ENCODE results near the gene TENM3.

The TENM3 gene

DNA sequence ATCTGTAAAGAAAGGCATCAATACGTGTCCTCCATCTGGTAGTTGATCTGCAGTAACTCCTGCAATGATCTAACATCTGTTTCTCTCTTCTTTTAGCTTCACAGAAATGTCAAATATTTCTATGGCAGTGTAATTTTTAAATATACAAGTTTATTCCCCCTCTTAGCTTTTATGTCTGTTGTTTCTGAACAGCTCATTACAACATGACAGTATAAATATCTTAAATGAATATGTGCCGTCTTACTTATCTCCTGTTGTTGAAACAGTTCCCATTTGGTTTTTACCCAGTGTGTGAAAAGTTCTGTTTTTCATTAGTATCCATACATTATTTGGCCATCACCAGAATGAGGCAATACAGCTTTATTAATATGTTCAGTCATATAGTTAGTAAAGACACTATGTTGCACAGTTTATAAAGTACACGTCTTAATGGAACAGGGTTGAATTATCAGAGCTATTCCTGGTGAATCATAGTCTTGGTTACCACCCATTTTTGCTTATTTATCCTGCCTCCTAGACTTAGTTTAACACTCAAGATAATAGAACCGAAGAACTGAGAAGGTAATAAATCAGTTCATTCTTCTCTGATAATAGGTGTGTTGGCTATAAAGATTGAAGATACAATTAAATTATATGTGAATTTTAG, 321.6 kb downstream of the TENM3 start:
- TF ChIP-seq GATA2 (IDR thresholded peaks at IDR 0.05; ENCODE audit: low read depth, low read length) (no peak), GATA3 (IDR thresholded peaks at IDR 0.05; ENCODE audit: low read depth, low read length) (no peak)

DNA sequence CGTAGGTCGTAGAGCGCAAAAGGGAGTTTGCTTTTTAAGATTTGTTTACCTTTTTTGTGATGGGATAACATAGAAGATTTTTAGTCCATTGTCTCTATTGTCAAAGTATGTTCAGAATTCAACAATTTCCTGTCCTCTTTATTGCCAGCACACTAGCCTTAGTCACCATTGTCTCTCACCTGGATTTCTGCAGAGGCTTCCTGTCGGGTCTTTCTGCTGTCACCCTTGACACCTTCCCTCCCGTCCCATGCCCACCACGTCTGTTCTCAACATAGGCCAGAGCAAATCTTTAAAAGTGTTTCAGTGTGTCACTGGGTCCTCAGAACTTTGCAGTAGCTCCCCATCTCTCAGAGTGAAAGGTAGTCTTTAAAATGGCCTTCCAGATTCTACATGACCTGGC, 323.9 kb downstream of the TENM3 start:
- no peak for TF ChIP-seq GATA2 (IDR thresholded peaks at IDR 0.05; ENCODE audit: low read depth, low read length)
- no peak for TF ChIP-seq GATA3 (IDR thresholded peaks at IDR 0.05; ENCODE audit: low read depth, low read length)

DNA sequence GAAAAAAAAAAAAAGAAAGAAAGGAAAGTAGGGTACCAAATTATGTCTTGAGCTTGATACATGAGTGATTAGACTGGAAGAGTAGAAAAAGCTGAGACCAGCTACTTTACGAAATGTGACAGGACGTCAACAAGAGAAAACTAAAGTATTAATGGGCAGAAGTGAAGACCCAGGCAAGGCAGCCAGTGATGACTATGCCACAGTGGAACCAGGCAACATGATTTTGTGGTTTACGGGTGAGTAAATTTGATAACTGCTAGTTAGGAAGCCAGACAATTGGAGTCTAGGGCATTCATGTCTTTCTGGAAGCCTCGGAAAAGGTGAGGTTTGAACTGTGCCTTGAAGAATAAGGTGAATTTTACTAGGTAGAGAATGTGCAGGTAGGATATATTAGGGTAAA, 326.4 kb downstream of the TENM3 start:
- TF ChIP-seq GATA3 (IDR thresholded peaks at IDR 0.05; ENCODE audit: low read depth, low read length) (no peak), GATA2 (IDR thresholded peaks at IDR 0.05; ENCODE audit: low read depth, low read length) (no peak)

DNA sequence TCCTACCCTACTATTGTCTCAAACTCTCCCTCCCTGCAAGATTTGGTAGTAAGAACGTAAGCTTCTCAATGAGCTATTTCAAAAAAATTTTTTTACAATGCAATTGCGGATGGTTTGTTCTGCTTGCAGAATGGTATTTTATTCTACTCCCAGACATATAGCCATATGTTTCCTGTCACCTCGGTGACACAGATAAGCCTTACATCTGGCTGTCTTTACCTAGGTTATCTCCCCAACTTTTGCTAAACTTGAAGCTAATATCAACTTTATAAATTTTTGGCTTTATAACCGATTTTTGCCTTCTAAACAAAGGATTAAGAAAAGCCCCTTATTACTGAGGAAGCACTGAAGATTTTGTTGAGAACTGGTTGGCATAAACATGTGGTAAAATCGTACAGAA, 331.5 kb downstream of the TENM3 start:
- TF ChIP-seq GATA3 (IDR thresholded peaks at IDR 0.05; ENCODE audit: low read depth, low read length): peak; percentile 67
- peak; percentile 68; the same call in 1 of the 2 replicates for TF ChIP-seq GATA2 (IDR thresholded peaks at IDR 0.05; ENCODE audit: low read depth, low read length)

DNA sequence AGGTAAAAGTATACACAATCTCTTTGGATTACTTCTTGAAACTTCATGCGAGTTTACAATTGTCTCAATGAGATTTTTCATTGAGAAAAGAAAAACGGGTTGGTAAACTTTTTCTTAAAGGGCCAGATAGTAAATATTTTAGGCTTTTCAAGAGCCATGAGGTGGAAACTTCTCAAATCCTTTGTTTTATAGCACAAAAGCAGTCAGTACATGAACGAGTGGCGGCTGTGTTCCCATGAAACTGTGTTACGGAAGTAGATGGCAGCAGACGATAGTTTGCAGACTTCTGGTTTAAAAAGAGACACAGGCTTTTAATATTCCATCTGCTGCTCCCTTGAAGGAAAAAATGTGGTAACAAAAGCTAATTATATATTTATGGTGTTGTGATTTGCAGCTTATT, 332.0 kb downstream of the TENM3 start:
- TF ChIP-seq GATA3 (IDR thresholded peaks at IDR 0.05; ENCODE audit: low read depth, low read length) (no peak; the same call in 1 of the 2 replicates), GATA2 (IDR thresholded peaks at IDR 0.05; ENCODE audit: low read depth, low read length) (no peak)

DNA sequence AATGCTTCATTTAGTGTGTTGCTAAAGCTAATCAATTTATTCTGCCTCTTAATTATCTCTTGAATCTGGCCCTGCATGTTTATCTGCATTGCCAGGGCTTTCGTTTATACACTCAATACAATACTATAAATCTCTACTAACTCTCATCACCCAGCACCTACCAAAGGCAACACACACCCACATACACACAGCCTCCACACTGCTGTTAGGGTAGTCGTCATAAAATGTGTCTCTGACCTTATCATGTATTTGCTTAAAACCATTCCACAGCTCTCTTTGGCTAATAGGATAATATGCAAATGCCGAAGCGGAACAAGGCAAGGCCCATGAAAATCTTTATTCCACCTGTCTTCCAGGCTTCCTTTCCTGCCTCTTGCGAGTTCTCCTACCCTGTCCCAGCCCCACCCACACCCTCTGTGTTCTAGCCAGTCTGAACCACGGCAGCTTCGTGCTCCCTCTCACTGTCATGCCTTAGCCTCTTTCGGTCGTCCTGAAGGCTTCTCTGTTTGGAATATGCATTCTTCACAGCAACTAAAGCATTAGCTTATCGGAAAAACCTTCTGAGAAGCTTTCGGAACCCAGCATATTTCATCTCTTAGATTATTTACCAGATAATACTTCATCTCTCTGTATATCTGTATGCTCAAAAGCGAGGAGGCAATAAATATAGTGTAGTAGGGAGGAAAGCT, 333.5 kb downstream of the TENM3 start:
- no peak; the same call in 1 of the 2 replicates for TF ChIP-seq GATA3 (IDR thresholded peaks at IDR 0.05; ENCODE audit: low read depth, low read length)
- peak; percentile 28; the same call in 1 of the 2 replicates for TF ChIP-seq GATA2 (IDR thresholded peaks at IDR 0.05; ENCODE audit: low read depth, low read length)

DNA sequence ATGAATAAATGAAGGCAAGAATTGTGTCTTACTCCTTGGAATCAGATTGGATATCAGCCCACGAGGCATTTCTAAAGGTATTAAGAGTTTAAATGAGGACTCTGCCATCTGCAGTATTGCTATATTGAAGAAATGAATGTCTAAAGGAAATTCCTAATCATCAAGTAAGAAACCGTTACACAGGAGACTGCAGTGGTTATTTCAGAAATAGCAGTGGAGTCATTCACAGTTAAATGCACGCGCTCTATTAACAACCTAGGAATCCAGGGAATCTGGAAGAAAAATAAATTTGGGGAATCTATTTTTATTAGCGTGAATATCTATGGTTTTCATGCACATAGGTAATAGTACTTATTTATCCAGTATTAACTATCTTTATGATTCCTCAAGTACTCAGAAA, 334.2 kb downstream of the TENM3 start:
- TF ChIP-seq GATA3 (IDR thresholded peaks at IDR 0.05; ENCODE audit: low read depth, low read length) (no peak), GATA2 (IDR thresholded peaks at IDR 0.05; ENCODE audit: low read depth, low read length) (no peak)

DNA sequence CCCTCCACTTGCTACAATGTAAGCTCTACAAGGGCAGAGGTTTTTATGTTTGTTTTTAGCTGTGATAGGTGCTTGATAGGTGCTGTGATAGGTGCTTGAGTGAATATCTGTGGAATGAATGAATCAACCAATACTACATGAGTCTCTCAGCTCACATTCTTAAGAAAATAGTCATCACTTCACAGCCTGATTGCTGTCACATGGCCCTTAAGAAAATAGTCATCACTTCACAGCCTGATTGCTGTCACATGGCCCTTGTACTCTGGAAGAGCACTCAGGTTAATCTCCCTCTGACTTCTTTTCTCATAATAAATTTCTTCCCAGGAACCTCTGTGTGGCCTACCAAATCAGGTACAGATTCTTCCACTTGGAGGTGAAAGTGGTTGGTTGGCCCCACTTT, 335.2 kb downstream of the TENM3 start:
- TF ChIP-seq GATA3 (IDR thresholded peaks at IDR 0.05; ENCODE audit: low read depth, low read length) (no peak), GATA2 (IDR thresholded peaks at IDR 0.05; ENCODE audit: low read depth, low read length) (no peak)

DNA sequence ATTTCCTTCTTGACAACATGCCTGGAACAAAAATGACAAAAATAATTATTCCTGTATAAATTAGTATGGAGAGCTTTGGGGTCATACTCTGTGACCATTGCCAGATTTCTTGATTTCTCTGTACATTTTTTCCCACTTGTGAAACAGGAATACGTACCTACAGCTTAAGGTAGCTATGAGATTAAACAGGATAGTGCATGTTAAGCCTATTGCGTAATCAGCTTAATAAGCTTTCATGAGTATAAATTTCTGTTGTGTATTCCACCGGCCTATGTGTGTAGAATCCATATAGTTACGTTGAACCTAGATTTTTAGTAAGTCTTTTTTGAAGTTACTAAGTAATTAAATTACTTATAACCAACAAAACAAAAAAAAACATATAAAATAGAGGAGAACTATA, 339.0 kb downstream of the TENM3 start:
- no peak for TF ChIP-seq GATA2 (IDR thresholded peaks at IDR 0.05; ENCODE audit: low read depth, low read length)
- no peak for TF ChIP-seq GATA3 (IDR thresholded peaks at IDR 0.05; ENCODE audit: low read depth, low read length)

DNA sequence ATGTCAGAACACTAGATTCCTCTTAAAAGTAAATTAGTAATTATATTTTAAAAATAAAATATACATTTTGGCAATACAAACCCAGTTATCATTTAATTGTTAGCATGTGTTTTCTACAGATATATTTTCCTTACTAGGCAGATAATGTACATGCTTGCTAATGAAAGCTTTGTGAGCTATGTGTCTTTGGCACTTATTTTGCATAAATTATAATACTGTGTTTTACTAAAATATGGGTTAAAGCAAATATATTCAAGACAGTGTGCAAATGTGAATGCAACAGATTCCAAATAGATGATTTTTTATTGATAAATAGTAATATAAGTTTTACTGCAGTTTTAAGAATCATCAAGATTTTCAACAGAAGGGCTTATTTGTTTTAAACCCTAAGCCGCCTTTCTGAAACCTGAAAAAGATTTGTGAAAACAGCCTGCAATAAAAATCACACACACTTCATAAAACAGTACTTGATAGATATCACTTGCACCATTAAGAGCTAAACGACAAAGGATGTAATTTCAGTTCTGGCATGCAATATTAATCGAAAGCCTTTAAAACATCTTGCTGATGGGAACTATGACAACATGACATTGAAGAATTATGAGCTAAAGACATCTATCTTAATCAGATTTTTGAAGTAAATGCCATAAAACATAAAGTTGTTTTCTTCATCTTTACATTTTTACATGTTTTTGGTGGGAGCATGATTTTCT, 340.7 kb downstream of the TENM3 start:
- no peak for TF ChIP-seq GATA3 (IDR thresholded peaks at IDR 0.05; ENCODE audit: low read depth, low read length)
- TF ChIP-seq GATA2 (IDR thresholded peaks at IDR 0.05; ENCODE audit: low read depth, low read length): no peak

DNA sequence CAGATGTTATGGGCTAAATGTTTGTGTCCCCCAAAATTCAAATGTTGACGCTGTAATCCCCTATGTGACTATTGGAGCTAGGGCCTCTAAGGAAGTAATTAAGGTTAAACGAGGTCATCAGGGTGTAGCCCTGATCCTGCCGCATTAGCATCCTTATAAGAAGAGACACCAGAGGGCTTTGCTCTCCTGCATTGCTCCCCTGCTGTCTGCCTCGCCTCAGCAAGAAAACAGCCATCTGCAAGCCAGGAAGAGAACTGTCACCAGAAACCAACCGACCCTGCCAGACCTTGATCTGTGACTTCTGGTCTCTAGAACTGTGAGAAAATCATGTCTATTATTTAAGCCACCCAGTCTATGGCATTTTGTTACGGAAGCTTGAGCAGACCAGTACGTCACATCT, 342.1 kb downstream of the TENM3 start:
- TF ChIP-seq GATA3 (IDR thresholded peaks at IDR 0.05; ENCODE audit: low read depth, low read length) (no peak), GATA2 (IDR thresholded peaks at IDR 0.05; ENCODE audit: low read depth, low read length) (no peak)

DNA sequence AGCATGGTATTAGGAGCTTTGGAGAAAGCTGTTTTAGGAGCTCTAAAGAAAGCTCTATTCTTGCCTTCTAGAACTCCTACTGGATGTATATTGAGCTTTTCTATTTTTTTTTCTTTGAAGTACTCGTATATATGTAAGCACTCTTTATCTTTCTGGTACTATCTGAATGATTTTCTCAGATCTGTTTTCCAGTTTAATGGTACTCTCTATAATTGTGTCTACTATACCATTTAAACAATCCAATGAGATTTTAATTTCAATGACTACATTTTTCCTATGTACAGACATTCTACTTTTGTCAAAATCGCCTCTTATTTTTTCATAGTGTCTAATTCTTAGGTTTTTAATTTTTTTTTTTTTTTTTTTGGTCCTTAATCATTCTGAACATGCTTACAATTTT, 345.9 kb downstream of the TENM3 start:
- no peak for TF ChIP-seq GATA2 (IDR thresholded peaks at IDR 0.05; ENCODE audit: low read depth, low read length)
- no peak; the same call in 1 of the 2 replicates for TF ChIP-seq GATA3 (IDR thresholded peaks at IDR 0.05; ENCODE audit: low read depth, low read length)

DNA sequence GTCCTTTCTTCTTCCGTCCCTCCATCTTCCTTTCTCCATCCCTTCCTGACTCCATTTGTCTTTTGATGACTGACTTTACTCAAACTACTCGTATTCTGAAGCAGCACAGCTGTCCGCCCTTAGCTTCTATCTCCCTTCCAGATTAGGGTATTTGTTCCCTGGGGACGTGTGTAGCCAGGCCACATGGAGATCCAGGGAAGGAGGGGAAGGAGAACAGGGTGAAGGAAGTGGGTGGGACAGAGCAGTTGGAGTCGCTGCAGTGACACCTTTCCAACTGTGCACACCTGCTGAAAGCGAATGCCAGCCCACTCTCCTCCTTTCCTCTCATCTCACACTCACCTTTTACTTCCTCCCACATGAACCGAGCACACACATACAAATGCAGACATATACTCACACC, 350.2 kb downstream of the TENM3 start:
- TF ChIP-seq GATA3 (IDR thresholded peaks at IDR 0.05; ENCODE audit: low read depth, low read length): no peak
- no peak for TF ChIP-seq GATA2 (IDR thresholded peaks at IDR 0.05; ENCODE audit: low read depth, low read length)

DNA sequence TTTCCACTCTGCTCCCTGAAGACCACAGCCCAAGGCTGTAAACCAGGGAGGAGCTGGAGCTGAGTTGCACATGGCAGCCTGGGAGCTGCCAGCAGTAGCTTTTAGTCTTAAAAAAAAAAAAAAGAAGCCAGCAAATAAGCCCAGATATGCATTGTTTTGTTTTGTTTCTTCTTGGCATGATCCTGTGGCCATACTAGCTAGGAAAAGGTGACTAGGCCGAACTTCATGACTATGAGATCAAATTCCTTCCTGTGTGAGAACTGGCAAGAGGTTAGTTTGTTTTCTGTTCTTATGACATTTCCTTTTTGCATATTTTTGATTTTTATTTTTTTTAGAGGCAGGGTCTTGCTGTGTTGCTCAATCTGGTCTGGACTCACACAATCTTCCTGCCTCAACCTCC, 350.7 kb downstream of the TENM3 start:
- no peak for TF ChIP-seq GATA2 (IDR thresholded peaks at IDR 0.05; ENCODE audit: low read depth, low read length)
- no peak for TF ChIP-seq GATA3 (IDR thresholded peaks at IDR 0.05; ENCODE audit: low read depth, low read length)

DNA sequence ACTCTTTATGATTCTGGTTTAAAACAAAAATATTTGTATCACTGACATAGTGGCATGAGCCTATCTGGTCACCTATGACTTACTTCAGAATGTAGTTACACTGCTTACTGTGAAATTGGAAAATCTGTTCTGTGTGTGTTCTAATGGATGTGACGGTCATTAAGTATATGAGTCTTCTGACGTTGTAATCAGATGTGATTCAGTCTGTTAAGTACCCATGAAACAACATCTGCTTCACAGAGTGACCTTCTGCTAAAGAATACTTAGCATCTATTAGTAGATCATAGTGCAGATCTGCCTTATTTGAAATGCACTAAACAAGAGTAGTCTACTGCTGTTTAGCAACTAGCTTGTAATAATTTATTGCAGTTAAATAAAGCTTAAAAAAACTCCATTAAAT, 356.9 kb downstream of the TENM3 start:
- TF ChIP-seq GATA3 (IDR thresholded peaks at IDR 0.05; ENCODE audit: low read depth, low read length): peak; percentile 95
- peak; percentile 72; the same call in 1 of the 2 replicates for TF ChIP-seq GATA2 (IDR thresholded peaks at IDR 0.05; ENCODE audit: low read depth, low read length)

All from SH-SY5Y (cell line).